Amygdala (tissue), 56 donors: ENCODE data around the gene SWI5.

Experiments
- DNase-seq, 56 donors: peaks; one replicate each; lab custom pipeline; 2025; lab: John Stamatoyannopoulos, UW

The SWI5 gene

DNA sequence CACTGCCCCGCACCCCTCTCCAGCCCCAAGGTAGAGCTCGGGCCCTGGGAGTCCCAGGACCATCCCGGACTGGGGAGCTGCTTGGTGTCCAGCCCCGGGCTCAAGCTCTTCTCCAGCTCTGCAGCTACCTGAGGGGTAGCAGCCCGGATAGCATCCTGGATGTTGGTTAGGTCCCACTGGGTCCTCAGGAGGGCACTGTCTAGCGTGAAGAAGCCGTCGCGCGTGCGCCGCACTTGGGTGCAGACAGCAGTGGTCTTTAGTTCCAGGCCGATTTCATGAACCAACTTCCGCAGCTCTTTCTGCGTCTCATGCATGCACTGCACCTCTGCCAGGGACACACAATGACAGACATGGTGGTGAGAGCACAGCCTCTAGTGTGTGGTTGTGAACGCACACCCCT is 33.5 kb downstream of the SWI5 start:
- DNase-seq, result no peak

DNA sequence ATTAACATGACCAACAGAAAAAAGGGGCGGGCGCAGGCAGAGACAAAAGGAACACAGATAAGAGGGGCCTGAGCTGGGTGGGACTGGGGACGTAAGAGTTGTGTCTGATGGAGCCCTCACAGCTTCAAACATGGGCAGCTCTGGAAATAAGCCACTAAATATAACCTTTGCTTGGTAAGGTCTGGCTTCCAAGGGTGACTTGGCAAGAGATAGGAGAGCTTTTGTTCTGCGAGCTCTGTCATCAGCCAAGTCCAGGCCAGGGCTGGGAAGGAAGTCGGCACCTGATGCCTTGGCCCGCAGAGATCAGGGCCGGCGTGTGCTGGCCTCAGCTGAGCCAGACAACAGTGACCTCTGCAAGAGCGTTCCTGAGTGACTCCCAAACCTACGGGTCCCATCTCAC is 34.4 kb downstream of the SWI5 start:
- peak in 6 of 56 donors; percentile 2 to 61 (median 9) for DNase-seq

DNA sequence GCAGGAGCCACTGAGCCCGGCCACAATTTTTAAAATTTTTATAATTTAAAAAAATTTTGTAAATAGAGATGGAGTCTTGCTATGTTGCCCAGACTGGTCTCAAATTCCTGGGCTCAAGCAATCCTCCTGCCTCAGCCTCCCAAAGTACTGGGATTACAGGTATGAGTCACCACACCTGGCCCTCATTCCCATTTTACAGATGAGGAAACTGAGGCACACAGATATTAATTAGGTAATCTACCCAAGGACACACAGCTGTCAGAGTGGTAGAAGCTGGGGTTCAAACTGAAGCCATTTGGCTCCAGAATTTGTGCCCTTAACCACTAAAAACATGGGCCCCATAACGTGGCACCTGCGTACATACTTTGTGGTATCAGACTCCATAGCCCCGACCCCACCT is 38.6 kb downstream of the SWI5 start:
- DNase-seq, result no peak

DNA sequence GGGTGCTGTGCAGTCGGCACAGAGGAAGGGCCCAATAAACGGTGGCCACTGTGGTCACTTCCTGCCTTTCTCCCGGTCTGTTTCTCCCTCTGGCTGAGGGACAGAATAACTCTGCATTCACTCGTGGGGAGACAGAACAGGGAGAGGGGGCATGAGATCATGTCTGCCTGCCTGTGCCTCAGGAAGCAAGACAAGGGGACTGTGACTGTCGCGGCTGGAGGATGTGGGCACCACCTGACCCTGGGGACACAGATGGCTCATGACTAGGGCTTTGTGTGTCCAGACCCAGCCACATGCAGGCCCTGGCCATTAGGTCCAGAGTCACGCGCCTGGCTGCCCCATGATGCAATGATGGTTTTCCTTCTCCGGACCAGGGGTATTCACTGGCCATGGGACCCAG is 40.3 kb downstream of the SWI5 start:
- peak in 55 of 56 donors; percentile 18 to 96 (median 86) for DNase-seq

DNA sequence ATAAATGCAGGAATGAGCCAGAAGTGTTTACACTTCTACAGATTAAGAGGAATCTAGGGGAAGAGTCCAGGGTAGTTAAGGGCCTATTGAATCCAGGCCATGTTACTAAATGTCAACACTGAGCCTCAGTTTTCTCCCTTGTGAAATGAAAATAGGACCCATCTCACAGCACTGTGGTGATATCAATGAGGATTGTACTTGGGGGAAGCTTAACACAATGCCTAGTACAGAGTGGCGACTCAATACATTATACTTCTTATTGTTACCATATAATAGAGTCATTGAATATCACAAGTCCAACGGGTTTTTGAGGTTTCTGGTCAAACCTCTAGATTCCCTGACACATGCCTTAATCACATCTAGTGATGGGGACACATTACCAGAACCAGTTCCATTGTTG is 41.6 kb downstream of the SWI5 start:
- no peak for DNase-seq

DNA sequence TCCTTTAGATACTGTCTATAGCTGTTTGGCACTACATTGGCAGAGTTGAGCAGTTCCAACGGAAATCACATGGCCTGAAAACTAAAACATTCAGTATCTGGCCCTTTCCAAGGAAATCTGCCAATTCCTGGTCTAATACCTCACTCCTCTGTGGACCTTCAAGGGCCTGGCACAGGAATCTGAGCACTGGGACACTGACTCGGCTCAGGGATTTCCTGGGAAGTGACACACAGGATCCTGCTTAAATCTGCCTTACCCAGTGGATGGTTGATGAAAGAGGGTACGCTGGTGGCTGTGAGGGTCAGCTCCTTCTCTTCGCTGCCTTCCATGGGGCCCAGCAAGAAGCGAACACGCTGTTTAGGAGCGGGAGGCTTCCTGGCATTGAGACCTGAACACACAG is 45.3 kb downstream of the SWI5 start:
- DNase-seq, result no peak

DNA sequence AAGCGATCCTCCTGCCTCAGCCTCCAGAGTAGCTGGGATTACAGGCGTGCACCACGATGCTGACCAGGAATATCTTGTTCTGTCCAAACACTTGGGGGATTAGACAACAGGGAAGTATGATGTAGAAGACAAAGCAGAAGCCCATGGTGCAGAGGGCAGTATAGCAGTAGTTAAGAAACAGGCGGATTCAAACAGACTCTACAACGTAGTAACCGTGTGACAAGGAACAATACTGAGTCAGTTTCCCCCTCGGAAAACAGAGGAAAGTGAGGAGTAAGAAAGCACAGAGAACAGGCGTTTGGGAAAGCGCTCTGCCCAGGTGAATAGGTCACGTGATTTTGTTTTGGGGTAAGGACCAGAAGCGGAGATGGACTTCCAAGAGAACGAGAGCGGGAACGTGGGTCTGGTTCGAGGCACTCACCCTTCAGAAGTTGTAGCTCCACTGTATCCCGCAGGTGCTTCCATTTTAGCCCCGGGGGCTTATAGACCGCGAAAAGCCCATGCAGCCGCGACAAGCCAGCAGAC is 45.9 kb downstream of the SWI5 start:
- no peak for DNase-seq

DNA sequence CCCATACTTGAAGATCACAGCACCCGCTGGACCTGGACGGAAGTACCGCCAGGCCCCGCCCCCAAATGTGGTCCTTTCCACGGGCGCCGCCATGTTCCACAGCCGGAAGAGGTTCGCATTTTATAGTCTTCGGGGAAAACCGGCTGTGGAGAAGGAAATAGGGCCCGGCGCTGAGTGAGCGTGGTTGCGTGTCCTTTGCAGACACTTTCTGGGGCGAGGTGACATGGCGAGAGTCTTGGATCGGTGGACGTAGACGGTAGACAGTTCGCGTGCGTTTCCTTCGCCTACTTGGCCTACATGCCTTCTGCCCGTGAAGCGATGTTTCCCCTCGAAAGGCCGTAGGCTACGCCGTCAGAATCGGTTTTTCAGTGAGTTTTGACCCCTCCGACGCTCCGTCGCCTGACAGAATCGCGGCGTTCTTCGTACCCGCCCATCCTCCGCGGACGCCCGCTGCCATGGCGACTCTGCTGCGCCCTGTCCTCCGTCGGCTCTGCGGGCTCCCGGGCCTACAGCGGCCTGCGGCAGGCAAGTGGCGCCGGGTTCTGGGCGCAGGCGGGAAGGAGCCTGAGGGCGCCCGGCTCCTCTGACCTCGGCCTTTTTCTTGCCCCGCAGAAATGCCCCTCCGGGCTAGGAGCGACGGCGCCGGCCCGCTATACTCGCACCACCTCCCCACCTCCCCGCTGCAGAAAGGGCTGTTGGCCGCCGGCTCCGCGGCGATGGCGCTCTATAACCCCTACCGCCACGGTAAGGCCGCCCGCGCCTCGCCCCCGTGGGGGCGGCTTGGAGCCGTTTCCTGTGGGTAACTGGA is 46.5 kb downstream of the SWI5 start, which contains the start of the genes COQ4 and TRUB2:
COQ4 (plus strand) TSS at position 436 of the 808 bp plus-strand sequence; CDS start at position 456, 20 bp downstream.
TRUB2 (minus strand) TSS at position 44 of the 808 bp plus-strand sequence; CDS start at position 5, 39 bp downstream.
- DNase-seq, result peak; percentile 62 to 98 (median 92)

DNA sequence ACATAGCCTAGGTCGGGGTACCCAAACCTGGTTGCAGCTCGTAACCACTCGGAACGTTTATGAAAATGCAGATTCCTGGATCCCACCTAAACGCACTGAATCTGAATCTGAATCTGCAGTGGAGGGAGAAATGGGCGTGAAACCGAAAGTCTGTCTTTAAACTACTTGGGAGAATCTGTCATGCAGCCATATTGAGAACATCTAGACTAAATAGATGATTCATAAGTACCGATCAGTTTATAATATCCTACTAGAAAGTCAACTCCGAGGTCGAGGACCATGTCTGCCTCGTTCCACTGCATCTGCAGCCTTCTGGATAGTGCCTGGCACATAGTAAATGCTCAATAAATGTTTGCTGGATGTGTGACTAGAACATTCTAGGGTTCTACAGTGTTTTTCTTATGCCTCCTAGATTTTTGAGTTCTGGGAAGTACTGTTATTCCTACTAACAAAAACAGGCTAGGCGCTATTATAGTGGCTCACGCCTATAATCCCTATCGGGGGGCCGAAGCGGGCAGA is 47.2 kb downstream of the SWI5 start:
- no peak for DNase-seq

DNA sequence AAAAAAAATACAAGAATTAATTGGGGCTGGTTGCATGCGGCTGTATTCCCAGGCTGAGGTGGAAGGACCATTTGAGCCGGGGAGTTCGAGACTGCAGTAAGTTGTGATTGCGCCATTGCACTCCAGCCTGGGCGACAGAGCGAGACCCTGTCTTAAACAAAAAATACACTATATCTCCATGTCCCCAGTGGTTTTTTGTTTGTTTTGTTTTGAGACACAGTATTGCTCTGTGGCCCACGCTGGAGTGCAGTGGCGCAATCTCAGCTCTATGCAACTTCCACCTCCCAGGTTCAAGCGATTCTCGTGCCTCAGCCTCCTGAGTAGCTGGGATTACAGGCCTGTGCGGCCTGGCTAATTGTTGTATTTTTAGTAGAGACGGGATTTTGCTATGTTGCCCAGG is 47.7 kb downstream of the SWI5 start:
- no peak for DNase-seq

DNA sequence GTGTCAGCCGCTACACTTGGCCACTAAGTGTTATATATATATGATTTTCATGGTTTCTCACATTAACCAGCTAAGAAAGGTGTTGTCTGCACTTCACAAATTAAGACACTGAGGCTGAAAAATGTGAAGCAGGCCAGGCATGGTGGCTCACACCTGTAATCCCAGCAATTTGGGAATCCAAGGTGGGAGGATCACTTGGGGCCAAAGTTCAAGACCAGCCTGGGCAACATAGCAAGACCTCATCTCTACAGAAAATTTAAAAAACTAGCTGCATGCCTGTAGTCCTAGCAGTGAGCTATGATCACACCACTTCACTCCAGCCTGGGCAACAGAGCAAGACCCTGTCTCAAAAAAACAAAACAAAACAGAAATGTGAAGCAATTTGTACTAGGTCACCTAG is 48.3 kb downstream of the SWI5 start:
- DNase-seq, result no peak

DNA sequence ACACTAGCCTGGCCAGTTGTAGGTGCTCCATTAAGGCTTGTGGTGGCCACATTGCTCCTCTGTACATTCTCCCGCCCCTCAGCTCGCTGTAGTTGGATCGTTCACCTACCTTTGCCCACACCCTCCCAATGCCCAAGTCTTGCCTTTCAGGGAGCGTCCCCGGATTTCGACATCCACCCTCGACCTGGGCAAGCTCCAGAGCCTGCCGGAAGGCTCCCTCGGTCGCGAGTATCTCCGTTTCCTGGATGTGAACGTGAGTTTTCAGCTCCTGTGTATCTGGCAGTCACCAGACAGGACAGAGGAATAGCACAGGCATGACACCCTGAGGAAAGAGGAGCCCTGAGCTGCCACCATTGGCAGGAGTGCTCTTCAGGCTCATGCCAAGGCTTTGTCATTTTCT is 49.6 kb downstream of the SWI5 start:
- no peak for DNase-seq

DNA sequence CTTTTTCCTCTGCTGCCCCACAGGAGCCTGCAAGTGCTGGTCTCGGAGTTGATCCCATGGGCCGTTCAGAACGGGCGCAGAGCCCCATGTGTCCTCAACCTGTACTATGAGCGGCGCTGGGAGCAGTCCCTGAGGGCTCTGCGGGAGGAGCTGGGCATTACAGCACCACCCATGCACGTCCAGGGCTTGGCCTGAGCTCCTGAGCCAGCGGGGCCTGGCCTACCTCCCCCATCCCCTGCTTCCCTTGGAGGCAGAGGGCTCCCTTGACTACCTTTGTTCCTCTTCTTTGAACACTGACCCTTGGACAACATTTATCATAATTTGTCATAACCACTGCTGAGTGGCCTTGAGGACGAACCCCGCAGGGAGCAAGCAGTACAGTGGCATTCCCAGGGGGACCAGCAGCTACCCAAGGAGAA is 57.4 kb downstream of the SWI5 start:
- DNase-seq, result no peak

DNA sequence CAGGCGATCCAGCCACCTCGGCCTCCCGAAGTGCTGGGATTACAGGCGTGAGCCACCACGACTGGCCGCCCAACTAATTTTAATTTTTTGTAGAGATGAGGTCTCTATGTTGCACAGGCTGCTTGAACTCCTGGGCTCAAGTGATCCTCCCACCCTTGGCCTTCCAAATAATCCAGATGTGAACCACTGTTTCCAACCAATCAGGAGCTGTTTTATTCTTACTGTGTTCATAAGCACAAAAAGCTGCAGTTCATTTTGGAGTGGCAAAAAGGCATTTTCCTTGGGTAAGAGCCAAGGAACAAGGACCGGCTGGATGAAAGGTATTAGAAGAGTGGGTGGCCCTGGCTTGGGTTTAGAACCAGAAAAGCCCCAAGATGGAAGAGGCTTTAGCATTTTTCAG is 59.1 kb downstream of the SWI5 start:
- no peak for DNase-seq

DNA sequence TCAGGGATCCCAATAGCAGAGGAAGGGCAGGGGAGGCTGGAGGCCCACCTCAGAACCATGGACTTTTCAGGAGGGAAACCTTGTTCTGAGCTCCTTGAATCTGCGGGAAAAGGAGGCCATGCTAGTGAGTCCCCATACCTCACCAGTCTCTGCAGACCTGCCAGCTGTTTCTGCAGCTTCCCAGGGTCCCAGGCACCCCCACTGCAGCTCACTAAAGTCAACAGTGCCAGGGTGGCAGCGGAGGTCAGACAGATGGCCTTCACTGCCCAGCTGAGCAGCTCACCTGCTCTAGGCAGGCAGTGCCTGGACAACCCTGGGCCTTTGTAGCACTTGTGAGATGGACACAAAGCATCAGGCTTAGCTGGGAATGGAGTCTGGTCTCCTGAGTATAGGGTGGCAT is 59.8 kb downstream of the SWI5 start:
- no peak for DNase-seq

DNA sequence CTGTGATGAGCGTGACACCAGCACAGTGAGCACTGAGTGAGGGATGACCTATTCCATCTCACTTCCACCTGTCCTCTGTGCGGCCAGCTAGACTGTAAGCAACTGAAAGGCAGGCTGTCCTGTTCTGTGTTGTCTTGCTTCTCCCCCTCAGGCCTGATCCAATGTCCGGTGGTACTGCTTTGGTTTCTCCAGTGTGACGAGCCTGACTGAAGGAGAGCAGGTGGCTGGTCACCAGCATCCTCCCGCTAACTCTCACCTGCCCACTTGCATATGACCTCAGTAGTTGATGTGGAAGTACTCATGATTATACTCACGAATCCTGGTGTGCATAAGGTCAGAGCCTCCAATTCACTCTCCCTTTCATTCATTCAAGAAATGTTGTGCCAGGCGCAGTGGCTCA is 61.9 kb downstream of the SWI5 start:
- no peak for DNase-seq
